Mesendoderm (in vitro differentiated cells): Measurements from ENCODE around the gene C1QTNF12.
"Not testable (repeated sequence)": the region's sequence is repeated elsewhere in the genome, so short reads cannot be mapped to it uniquely, and the experiment has no call there.

Experiments used
- DNase-seq: peaks from one replicate; pipeline ENCODE4 v3.0.0; 2013
- H2AK5ac ChIP-seq: 2 replicates; pipeline ENCODE4 v1.6.1; 2013; ENCODE audit warnings: low read length, inconsistent platforms
- H2BK120ac ChIP-seq: 2 replicates; pipeline ENCODE4 v1.6.1; 2013; ENCODE audit warnings: low read depth, mild to moderate bottlenecking, low read length, moderate library complexity, mixed read lengths
- H2BK15ac ChIP-seq: replicated peaks from 2 replicates; pipeline ENCODE4 v1.6.1; 2013; ENCODE audit warnings: low read depth, mild to moderate bottlenecking, moderate library complexity
- H2BK5ac ChIP-seq: 2 replicates; pipeline ENCODE4 v1.6.1; 2013; ENCODE audit warnings: low read length, inconsistent platforms
- H3K18ac ChIP-seq: 2 replicates; pipeline ENCODE4 v1.6.1; 2013; ENCODE audit warnings: mild to moderate bottlenecking, low read length, mixed read lengths
- H3K23ac ChIP-seq: one replicate; pipeline ENCODE4 v1.6.1; 2013; ENCODE audit warnings: low read length
- H3K27ac ChIP-seq: 2 replicates; pipeline ENCODE4 v1.5.1; 2013; ENCODE audit warnings: low read depth, mild to moderate bottlenecking, inconsistent platforms, low read length, moderate library complexity
- H3K27me3 ChIP-seq: 2 replicates; pipeline ENCODE4 v1.6.1; 2013; ENCODE audit warnings: low read length, control low read depth, mild to moderate bottlenecking, inconsistent platforms; ENCODE audit not compliant: insufficient read depth, poor library complexity
- H3K36me3 ChIP-seq: 2 replicates; pipeline ENCODE4 v1.6.1; 2013; ENCODE audit warnings: low read length, inconsistent platforms; ENCODE audit not compliant: control insufficient read depth, insufficient read depth
- H3K4ac ChIP-seq: one replicate; pipeline ENCODE4 v1.6.1; 2013; ENCODE audit warnings: low read depth, mild to moderate bottlenecking, low read length, moderate library complexity
- H3K4me1 ChIP-seq: 2 replicates; pipeline ENCODE4 v1.6.1; 2013; ENCODE audit warnings: low read depth, low read length, inconsistent platforms; ENCODE audit not compliant: control insufficient read depth
- H3K4me2 ChIP-seq: 2 replicates; pipeline ENCODE4 v1.6.1; 2013; ENCODE audit warnings: low read length
- H3K4me3 ChIP-seq: 2 replicates; pipeline ENCODE4 v1.5.1; 2013; ENCODE audit warnings: mild to moderate bottlenecking, low read length
- H3K56ac ChIP-seq: one replicate; pipeline ENCODE4 v1.6.1; 2013; ENCODE audit warnings: low read length
- H3K79me1 ChIP-seq: 2 replicates; pipeline ENCODE4 v1.6.1; 2013; ENCODE audit warnings: low read length, inconsistent platforms
- H3K79me2 ChIP-seq: 2 replicates; pipeline ENCODE4 v1.6.1; 2013; ENCODE audit warnings: mild to moderate bottlenecking, low read length; ENCODE audit not compliant: control insufficient read depth, insufficient read depth
- H3K9ac ChIP-seq: 2 replicates; pipeline ENCODE4 v1.6.1; 2013; ENCODE audit warnings: low read length, inconsistent platforms
- H4K5ac ChIP-seq: one replicate; pipeline ENCODE4 v1.6.1; 2013; ENCODE audit warnings: low read length
- H4K8ac ChIP-seq: one replicate; pipeline ENCODE4 v1.6.1; 2013; ENCODE audit warnings: low read depth, mild to moderate bottlenecking, control low read depth, low read length, moderate library complexity
- whole genome bisulfite sequencing: extraction: QIAGEN DNeasy Blood & Tissue Kit; methylation state at CpG from one replicate; pipeline ENCODE4 v1.1.7; 2013; ENCODE audit warnings: low lambda C conversion rate, missing lambda C conversion rate; ENCODE audit not compliant: insufficient coverage; ENCODE audit errors: extremely low coverage; 5-methylcytosine and 5-hydroxymethylcytosine counted together
- small RNA-seq: library from polyadenylated mRNA; stranded (forward); fragments of <200 nt; extraction: miRNeasy Mini kit (QIAGEN cat#:217004); gene quantifications from one replicate; pipeline ENCODE3, GENCODE V24; 2013; ENCODE audit not compliant: insufficient read depth

The C1QTNF12 gene

GRCh38 chr1:1195726-1196125 is 50.8 kb downstream of the C1QTNF12 start:
- not testable (repeated sequence) for H3K9ac ChIP-seq, H3K36me3 ChIP-seq, H2BK120ac ChIP-seq, H4K8ac ChIP-seq, H3K79me2 ChIP-seq, DNase-seq, H3K4ac ChIP-seq, H3K79me1 ChIP-seq, H2BK5ac ChIP-seq, H3K23ac ChIP-seq, H3K18ac ChIP-seq, H3K4me3 ChIP-seq, H3K27me3 ChIP-seq, H3K4me2 ChIP-seq, H2AK5ac ChIP-seq, H3K56ac ChIP-seq, H3K4me1 ChIP-seq, H3K27ac ChIP-seq, H4K5ac ChIP-seq, H2BK15ac ChIP-seq
- WGBS = no CpG with 5 or more reads among the region's 6 CpGs

DNA sequence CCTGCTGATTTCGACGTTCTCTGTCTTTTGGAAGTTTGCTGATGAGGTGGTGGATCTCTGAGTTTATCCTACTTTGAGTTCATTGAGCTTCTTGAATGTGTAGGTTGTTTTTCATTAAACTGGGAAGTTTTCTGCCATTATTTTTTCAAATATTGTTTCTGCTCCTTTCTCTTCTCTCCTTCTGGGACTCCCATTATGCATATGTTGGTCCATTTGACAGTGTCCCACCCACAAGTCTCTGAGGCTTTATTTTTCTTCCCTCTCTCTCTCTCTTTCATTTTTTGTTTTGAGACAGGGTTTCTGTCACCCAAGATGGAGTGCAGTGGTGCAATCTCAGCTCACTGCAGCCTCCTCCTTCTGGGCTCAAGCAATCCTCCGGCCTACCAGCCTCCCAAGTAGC is 51.8 kb downstream of the C1QTNF12 start:
- no peaks in the 10 kb centered on the region for H3K27me3 ChIP-seq
- no peaks in the 10 kb centered on the region for H3K4me1 ChIP-seq
- H3K36me3 ChIP-seq = no peaks in the 10 kb centered on the region
- no peaks in the 10 kb centered on the region for H3K79me2 ChIP-seq
- H3K4me2 ChIP-seq = no peak overlapping the region
- no peak overlapping the region for H4K8ac ChIP-seq
- H2BK120ac ChIP-seq = no peak overlapping the region
- no peak overlapping the region for H2BK15ac ChIP-seq
- H3K27ac ChIP-seq = no peak overlapping the region
- H2BK5ac ChIP-seq = no peak overlapping the region
- H4K5ac ChIP-seq = no peak overlapping the region
- no peaks in the 10 kb centered on the region for H3K79me1 ChIP-seq
- no peak overlapping the region for H3K56ac ChIP-seq
- no peak overlapping the region for H2AK5ac ChIP-seq
- H3K4ac ChIP-seq = no peak overlapping the region
- no peak overlapping the region for H3K4me3 ChIP-seq
- no peak overlapping the region for H3K23ac ChIP-seq
- no CpG with 5 or more reads among the region's 3 CpGs for WGBS
- H3K18ac ChIP-seq = no peak overlapping the region
- no peak overlapping the region for H3K9ac ChIP-seq
- DNase-seq = no peak

Small RNA genes within 50 kb of the gene (small RNA-seq; reads per million reads assigned to genes)
- 0.54 reads per million for gene MIR6726
